ENCODE measurements around the gene BBOX1. TPM values are rescaled to one million over a fixed set of nuclear protein-coding genes. Genes with fewer than 3 reads are reported as not detected.

The BBOX1 gene, protein sequence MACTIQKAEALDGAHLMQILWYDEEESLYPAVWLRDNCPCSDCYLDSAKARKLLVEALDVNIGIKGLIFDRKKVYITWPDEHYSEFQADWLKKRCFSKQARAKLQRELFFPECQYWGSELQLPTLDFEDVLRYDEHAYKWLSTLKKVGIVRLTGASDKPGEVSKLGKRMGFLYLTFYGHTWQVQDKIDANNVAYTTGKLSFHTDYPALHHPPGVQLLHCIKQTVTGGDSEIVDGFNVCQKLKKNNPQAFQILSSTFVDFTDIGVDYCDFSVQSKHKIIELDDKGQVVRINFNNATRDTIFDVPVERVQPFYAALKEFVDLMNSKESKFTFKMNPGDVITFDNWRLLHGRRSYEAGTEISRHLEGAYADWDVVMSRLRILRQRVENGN
- polyA plus RNA-seq (not detected in 2 replicates), polyA minus RNA-seq (not detected in 2 replicates)

- no peak within 1 kb of the TSS for H3K9ac ChIP-seq (ENCODE audit: low read length)
- H3K36me3 ChIP-seq (ENCODE audit: insufficient read depth, low read length) = no peaks in the 10 kb centered on the region
- no peaks in the 10 kb centered on the region for H3F3A ChIP-seq (ENCODE audit: insufficient read depth, low read length, poor library complexity, severe bottlenecking)
- H3K27ac ChIP-seq (ENCODE audit: low read length) = no peak within 1 kb of the TSS
- no peak within 1 kb of the TSS for H3K4me3 ChIP-seq (ENCODE audit: low read length)
- no peaks in the 10 kb centered on the region for H4K20me1 ChIP-seq (ENCODE audit: insufficient read depth)
- H2AFZ ChIP-seq (ENCODE audit: low read depth, low read length) = no peak within 1 kb of the TSS
- no peaks in the 10 kb centered on the region for H3K9me3 ChIP-seq (ENCODE audit: low read length)
- no peak within 1 kb of the TSS for H3K4me2 ChIP-seq (ENCODE audit: low read length)
- H3K9me2 ChIP-seq (ENCODE audit: insufficient read depth, low read length) = no peaks in the 10 kb centered on the region
- no peaks in the 10 kb centered on the region for H3K79me2 ChIP-seq (replicated peaks; ENCODE audit: insufficient read depth, low read length)
- H3K27me3 ChIP-seq (ENCODE audit: insufficient read depth, low read depth, low read length) = no peaks in the 10 kb centered on the region
- TF ChIP-seq SMC3 (conservative IDR thresholded peaks at IDR 0.05; ENCODE audit: poor library complexity) = no peak
- TF ChIP-seq TAF1 (IDR thresholded peaks at IDR 0.05; ENCODE audit: low read depth) = no peak
- no peak for TF ChIP-seq RAD21 (conservative IDR thresholded peaks at IDR 0.05)
- TF ChIP-seq MXI1 (conservative IDR thresholded peaks at IDR 0.05; ENCODE audit: poor library complexity, severe bottlenecking) = no peak
- TF ChIP-seq, protein P1, sequence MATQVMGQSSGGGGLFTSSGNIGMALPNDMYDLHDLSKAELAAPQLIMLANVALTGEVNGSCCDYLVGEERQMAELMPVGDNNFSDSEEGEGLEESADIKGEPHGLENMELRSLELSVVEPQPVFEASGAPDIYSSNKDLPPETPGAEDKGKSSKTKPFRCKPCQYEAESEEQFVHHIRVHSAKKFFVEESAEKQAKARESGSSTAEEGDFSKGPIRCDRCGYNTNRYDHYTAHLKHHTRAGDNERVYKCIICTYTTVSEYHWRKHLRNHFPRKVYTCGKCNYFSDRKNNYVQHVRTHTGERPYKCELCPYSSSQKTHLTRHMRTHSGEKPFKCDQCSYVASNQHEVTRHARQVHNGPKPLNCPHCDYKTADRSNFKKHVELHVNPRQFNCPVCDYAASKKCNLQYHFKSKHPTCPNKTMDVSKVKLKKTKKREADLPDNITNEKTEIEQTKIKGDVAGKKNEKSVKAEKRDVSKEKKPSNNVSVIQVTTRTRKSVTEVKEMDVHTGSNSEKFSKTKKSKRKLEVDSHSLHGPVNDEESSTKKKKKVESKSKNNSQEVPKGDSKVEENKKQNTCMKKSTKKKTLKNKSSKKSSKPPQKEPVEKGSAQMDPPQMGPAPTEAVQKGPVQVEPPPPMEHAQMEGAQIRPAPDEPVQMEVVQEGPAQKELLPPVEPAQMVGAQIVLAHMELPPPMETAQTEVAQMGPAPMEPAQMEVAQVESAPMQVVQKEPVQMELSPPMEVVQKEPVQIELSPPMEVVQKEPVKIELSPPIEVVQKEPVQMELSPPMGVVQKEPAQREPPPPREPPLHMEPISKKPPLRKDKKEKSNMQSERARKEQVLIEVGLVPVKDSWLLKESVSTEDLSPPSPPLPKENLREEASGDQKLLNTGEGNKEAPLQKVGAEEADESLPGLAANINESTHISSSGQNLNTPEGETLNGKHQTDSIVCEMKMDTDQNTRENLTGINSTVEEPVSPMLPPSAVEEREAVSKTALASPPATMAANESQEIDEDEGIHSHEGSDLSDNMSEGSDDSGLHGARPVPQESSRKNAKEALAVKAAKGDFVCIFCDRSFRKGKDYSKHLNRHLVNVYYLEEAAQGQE (IDR thresholded peaks at IDR 0.05; ENCODE audit: borderline replicate concordance) = no peak
- TF ChIP-seq EP300 (conservative IDR thresholded peaks at IDR 0.05; ENCODE audit: poor library complexity, severe bottlenecking) = no peak
- no peak for TF ChIP-seq EZH2 (IDR thresholded peaks at IDR 0.05; ENCODE audit: borderline replicate concordance, insufficient read depth, low read length, poor library complexity, severe bottlenecking)
- TF ChIP-seq CTCF (IDR thresholded peaks at IDR 0.05; ENCODE audit: poor library complexity, severe bottlenecking) = no peak
- no peak for TF ChIP-seq POLR2AphosphoS5 (IDR thresholded peaks at IDR 0.05)
Observed at GRCh38 chr11:27040302-27041115, at the start of gene BBOX1. Gene BBOX1, plus strand, starts transcription at chr11:27040815. Its CDS starts 14,616 bp downstream, at chr11:27055431.

DNA sequence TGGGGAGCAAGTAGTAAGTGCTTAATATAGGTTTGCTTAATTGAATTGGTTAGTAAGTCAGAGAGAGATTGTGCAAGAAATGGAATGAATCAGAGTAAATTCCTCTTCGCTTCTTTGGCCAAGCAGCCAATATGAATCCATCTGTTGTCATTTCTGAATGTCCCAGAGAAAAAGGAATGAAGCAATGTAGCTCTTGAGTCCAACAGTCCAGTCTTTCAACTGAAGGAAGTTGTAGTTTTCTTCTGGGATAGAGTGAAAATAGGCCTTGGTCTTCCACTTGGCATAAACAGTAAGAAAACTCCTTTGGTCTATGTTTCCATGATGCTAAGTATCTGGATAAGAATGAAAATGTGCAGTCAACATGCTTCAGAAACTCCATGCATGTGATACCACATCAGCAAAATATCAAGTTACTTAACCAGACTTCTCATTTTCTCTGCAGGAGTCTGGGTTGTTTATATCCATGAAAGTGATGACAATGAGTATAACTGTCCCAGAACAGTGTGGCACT, 48.5 kb upstream of the BBOX1 start:
- no peaks in the 10 kb centered on the region for H3K27me3 ChIP-seq (ENCODE audit: insufficient read depth, low read depth, low read length)

More for the DNA sequence above, 48.5 kb upstream of the BBOX1 start:
- Histone ChIP-seq H3K27ac (ENCODE audit: low read length) (no peak overlapping the region), H3K79me2 (replicated peaks; ENCODE audit: insufficient read depth, low read length) (no peaks in the 10 kb centered on the region), H3K9me3 (ENCODE audit: low read length) (no peaks in the 10 kb centered on the region), H3K9ac (ENCODE audit: low read length) (no peak overlapping the region), H3K4me3 (ENCODE audit: low read length) (no peak overlapping the region), H3K4me2 (ENCODE audit: low read length) (no peak overlapping the region), H4K20me1 (ENCODE audit: insufficient read depth) (no peaks in the 10 kb centered on the region), H3K9me2 (ENCODE audit: insufficient read depth, low read length) (no peaks in the 10 kb centered on the region), H3F3A (ENCODE audit: insufficient read depth, low read length, poor library complexity, severe bottlenecking) (no peaks in the 10 kb centered on the region), H3K36me3 (ENCODE audit: insufficient read depth, low read length) (no peaks in the 10 kb centered on the region), H2AFZ (ENCODE audit: low read depth, low read length) (no peak overlapping the region)
- TF ChIP-seq, protein P1 (IDR thresholded peaks at IDR 0.05; ENCODE audit: borderline replicate concordance) = no peak
- TF ChIP-seq SMC3 (conservative IDR thresholded peaks at IDR 0.05; ENCODE audit: poor library complexity) (no peak), CTCF (IDR thresholded peaks at IDR 0.05; ENCODE audit: poor library complexity, severe bottlenecking) (no peak), TAF1 (IDR thresholded peaks at IDR 0.05; ENCODE audit: low read depth) (no peak), EP300 (conservative IDR thresholded peaks at IDR 0.05; ENCODE audit: poor library complexity, severe bottlenecking) (no peak), POLR2AphosphoS5 (IDR thresholded peaks at IDR 0.05) (no peak), EZH2 (IDR thresholded peaks at IDR 0.05; ENCODE audit: borderline replicate concordance, insufficient read depth, low read length, poor library complexity, severe bottlenecking) (no peak), RAD21 (conservative IDR thresholded peaks at IDR 0.05) (no peak), MXI1 (conservative IDR thresholded peaks at IDR 0.05; ENCODE audit: poor library complexity, severe bottlenecking) (no peak)

Data from neural cell (in vitro differentiated cells).